Measurements from ENCODE around the gene PAGE5.

Gene PAGE5, protein sequence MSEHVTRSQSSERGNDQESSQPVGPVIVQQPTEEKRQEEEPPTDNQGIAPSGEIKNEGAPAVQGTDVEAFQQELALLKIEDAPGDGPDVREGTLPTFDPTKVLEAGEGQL

DNA sequence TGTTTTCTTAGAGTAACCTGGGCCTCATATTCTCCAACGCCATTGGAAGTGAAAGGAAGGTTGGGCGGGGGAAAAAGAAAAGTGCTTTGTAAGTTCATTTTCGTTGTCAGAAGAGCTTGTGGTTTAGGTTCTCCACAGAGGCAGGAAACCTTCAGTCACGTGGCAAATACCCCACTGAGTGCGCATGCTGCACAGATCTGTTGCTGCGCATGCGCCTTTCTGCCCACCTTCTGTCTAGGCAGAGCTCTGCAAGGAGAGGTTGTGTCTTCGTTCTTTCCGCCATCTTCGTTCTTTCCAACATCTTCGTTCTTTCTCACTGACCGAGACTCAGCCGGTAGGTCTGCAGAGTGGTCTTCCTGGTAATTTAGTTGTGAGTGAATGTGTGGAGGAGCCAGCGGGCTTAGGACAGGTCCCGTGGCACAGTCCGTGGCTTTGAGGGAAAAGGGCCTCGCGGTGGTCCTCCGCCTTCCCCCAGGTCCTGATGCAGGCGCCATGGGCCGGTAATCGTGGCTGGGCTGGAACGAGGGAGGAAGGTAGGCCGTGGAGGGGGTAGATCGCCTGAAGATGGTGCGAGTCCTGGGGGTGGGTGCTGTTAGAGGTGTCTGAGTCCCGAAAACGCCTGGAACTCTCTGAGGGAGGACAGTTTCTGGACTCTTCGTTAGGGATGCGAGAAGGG is at the start of gene PAGE5:
Gene PAGE5 (plus strand): TSS at position 228 of the 676 bp plus-strand sequence. CDS start 1,037 bp downstream, outside the sequence.
- no peak for DNase-seq (ENCODE audit: low spot score)

DNA sequence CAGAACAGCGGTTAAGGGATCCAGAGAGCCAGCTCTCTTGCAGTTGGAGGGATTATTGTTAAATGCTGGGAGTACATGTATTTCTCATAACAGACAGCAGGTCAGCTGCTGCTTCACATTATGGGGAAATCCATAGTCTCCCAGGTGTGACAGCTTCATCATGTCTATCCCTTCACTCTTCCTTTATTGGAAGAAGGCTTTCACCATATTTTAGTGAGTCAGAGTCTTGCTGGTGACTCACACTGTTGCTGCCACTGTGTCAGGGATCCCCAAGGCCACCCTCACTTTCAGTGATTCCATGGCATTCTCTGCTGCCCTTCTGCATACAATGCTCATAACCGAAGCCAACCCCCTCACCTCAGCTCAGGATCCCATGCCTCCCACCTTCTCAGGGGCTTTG is 32.9 kb upstream of the PAGE5 start:
- DNase-seq (ENCODE audit: low spot score): no peak

DNA sequence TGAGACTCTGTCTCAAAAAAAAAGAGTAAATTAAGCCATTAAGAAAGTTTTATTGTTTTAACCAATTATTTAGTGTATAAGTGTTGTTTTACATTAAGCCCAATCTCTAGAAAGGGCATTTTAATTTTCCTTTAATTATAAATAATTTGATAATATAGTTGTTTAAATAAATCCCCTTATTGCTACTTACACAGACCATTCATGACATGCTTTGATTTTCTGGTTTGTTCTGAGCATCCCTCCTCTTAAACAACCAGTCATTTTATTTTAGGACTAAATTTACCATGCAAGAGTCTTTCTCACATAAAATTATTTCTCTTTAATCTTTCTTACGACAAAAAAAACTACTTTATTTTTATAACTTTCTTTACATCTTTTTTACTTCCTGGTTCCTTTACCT is 23.5 kb upstream of the PAGE5 start:
- DNase-seq (ENCODE audit: low spot score): no peak

DNA sequence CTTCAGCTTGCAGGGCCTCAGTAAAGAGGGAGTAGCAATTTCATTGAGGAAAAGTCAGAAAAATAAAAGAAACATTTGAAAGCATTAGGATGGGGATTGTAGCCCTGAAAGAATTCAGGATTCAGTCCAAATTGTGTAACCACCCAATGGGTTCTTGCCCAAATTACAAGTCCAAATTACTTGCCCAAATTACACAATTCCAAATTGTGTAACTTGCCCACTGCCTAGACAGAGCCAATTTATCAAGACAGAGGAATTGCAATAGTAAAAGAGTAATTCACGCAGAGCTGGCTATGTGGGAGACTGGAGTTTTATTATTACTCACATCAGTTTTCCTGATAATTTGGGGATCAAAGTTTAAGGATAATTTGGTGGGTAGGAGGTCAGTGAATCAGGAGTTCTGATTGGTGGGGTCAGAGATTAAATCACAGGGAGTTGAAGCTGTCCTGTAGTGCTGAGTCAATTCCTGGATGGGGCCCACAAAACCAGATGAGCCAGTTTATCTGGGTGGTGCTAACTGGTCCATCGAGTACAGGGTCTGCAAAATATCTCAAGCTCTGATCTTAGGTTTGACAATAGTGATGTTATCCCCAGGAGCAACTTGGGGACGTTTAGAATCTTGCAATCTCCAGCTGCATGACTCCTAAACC is 18.1 kb upstream of the PAGE5 start:
- DNase-seq (ENCODE audit: low spot score): no peak

DNA sequence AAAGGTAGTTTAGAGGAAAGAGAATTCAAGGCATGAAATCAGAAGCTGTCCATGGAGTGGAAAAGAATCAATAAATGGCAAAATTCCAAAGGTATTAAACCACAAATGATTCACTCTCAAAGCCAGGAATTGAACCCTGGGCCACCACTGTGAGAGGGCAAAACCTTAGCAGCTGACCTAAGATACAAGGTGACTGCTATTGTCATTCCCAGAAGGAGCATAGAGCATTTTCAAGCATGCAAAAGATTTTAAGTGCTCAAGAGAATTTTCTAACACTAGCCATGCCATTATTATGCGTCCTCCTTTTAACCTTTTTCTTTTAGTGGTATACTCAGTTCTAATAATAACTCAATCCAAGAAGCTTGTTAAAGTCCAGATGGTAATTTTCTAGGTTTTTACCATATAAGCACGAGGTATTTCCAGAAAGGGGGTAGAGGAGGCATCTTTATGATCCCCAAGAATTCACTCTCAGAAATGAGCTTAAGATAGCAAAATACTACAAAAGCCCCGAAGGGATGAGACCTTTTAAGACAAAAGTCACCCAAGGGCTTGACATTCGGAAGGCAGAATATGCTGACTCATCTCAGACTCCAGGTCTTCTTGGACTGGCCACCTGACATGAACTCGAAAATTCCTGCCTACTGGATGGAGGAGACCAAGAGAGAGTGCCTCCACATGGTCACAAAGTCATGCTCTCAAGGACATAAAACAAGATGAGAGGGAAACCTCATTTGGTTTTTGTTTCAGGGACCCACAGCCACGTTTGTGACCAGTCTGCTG is 13.8 kb upstream of the PAGE5 start:
- no peak for DNase-seq (ENCODE audit: low spot score)

DNA sequence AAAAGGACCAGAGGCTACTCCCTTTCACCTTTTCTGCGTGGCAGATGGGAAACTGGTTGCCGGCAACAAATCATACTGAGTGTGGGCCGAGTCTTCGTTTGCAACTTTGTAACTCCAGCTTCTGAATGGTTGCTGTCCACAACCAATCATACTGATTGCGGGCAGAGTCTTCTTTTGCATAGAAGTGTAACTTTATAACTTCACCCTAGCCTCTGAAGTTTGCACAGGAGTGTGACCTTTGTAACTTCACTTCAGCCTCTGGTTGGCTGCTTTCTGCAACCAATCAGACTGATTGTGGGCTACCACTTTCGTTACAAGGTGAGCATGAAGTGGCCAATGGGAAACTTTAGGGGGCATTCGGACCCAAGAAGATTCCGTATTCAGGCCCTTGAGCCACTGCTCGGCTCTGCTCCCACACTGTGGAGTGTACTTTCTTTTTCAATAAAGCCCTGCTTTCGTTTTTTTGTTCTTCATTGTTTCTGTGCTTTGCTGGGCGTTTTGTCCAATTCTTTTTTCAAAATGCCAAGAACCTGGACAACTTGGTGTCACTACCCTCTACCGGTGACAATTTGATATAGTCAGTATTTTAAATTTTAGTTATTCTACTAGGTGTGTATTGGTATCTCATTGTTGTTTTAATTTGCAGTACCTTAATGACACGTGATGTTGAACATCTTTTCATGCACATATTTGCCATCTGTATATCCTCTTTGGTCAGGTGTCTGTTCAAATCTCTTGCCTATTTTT is 9.0 kb upstream of the PAGE5 start:
- no peak for DNase-seq (ENCODE audit: low spot score)

DNA sequence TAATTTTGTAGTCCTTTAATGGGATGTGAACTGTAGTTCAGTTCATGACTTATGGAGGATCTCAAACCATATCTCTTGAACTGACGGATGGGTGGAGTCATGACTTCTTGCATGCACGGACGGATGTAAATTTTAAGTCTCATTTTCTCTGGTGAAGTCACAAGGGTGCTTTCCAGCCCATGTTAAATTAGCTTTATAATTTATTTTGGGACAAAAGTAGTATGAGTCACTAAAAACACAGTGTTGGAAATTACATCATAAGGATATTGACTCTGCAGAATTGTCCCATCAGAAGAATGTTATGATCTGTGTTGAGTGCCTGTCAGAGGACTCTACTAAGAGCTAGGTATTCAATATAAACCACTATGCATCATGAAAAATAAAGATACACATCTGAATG is 6.8 kb upstream of the PAGE5 start:
- no peak for DNase-seq (ENCODE audit: low spot score)

DNA sequence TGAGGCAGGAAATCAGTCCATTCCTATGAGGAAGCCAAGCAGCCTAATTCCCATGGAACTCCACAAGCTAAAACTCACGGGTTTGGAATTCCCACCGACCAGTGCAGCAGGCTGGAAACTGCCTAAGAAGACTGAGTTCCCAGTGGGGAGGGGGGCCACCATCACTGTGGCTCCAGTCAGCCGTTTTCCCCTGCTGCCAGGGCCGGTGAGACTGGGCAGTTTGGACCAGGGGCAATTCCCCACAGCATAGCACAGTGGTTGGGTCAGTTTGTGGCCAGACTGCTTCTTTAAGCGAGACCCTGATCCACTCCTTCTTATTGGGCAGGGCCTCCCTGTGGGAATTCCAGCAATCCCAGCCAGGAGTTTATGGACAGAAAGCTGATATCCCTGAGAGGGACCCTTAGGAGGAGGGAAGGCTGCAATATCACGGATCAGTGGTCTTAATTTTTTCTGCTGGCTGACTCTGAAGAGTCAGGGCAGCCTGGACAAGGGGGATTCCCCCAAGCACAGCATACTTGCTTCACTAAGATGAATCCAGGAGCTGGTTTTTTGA is 20.7 kb downstream of the PAGE5 start:
- DNase-seq (ENCODE audit: low spot score): no peak

DNA sequence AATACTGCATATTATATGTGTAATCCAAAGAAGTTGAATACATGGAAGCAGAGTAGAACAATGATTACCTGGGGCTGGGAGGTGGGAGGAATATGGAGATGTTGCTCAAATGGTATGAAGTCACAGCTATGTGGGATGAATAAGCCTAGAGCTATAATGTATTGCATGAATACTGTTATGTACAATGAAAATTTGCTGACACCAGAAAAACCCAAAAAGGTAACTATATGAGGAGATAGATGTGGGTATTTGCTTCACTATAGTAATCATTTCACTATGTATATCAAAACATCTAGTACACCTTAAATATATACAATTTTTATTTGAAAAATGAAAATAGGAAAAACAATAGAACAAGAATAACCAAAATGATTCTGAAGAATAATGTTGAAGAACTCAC is 33.4 kb downstream of the PAGE5 start:
- no peak for DNase-seq (ENCODE audit: low spot score)

DNA sequence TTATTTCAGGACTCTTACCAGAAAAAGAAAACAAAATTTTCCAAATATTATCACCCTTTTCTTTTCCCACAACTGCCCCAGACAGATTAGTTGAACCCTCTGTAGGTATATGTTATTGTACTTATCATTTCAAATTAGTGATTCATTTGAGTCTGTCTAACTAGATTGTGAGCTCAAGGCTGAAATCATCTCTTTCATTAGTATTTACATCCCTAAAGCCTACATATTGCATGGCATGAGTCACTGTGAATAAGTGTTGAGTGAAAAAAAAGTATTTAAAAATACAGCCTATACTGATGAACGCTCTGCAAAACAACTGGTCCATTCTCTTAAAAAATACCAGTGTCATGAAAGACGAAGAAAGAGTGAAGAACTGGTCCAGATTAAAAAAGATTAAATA is 40.7 kb downstream of the PAGE5 start:
- no peak for DNase-seq (ENCODE audit: low spot score)

DNA sequence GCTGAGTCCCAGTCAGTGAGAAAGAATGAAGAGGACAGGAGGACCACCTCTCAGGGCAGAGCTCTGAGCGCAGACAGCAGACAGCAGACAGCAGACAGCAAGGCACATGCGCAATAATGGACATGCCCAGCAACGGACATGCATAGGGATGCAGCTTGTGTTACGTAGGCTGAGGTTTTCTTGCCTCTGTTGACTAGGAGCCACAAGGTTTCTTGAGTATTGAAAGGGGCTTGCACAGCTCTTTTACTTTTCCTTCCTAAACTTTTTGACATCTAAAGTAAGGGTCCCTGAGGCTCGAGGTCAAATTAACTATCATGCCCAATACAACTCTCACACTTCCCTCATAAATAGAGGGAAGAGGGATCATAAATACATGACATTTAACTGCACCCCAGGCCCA is 44.7 kb downstream of the PAGE5 start, which contains the start of gene PAGE3:
Gene PAGE3 (minus strand): TSS at position 101 of the 400 bp plus-strand sequence. CDS start 1,013 bp downstream, outside the sequence.
- DNase-seq (ENCODE audit: low spot score): no peak

Measured in CD4-positive, alpha-beta T cell treated with Interleukin-2 at 100 ng/mL for 4 hours (primary cell).